ENCODE measurements around the gene EIF3M. TPM values are rescaled to one million over a fixed set of nuclear protein-coding genes. Genes with fewer than 3 reads are reported as not detected.
"Not testable (repeated sequence)": the region's sequence is repeated elsewhere in the genome, so short reads cannot be mapped to it uniquely, and the experiment has no call there.

EIF3M gene
- total RNA-seq, 2 experiments from 2014 or later: 342 to 358 TPM

GRCh38 chr11:32602657-32603415 lies 19.2 kb downstream of the EIF3M start:
- H3K4me3 Mint-ChIP-seq: no peak overlapping the region
- peaks cover 34% of the 10 kb centered on the region for H3K36me3 Mint-ChIP-seq (ENCODE audit: low read depth)
- peaks cover 9% of the 10 kb centered on the region for H3K4me1 Mint-ChIP-seq (ENCODE audit: low read depth)
- H3K9me3 Mint-ChIP-seq: no peaks in the 10 kb centered on the region
- intact Hi-C loops (cut with micrococcal nuclease): no loop called here
- peak overlapping the region; percentile 39 for H3K27ac Mint-ChIP-seq
- CTCF ChIA-PET: no interaction called here
- H3K27me3 Mint-ChIP-seq (ENCODE audit: low read depth): no peaks in the 10 kb centered on the region
- no peak for DNase-seq

DNA sequence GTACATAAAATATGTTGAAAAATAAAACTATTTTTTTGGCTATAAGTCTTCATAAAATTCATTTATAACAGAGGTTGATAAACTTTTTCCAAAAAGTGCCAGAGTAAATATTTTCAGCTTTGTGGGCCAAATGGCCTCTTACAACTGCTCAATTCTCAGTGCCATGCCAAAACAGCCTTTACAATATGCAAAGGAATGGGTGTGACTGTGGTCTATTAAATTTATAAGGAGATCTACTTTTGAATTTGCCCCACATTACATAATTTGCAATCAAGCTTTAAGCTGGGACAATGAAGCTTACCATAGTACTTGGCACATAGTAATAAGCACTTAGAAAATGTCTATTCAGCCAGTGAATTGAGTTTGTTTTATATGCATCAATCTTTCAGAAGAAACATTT lies 22.6 kb downstream of the EIF3M start:
- H3K27ac Mint-ChIP-seq: no peak overlapping the region
- CTCF ChIA-PET: interaction anchor here (0.7 kb wide), 1 partner anchor 203 kb away, joined by 3 read pairs; no protein-coding TSS in a partner anchor
- no peaks in the 10 kb centered on the region for H3K27me3 Mint-ChIP-seq (ENCODE audit: low read depth)
- H3K4me3 Mint-ChIP-seq: no peak overlapping the region
- DNase-seq: no peak
- intact Hi-C loops (cut with micrococcal nuclease): no loop called here
- peaks cover 6% of the 10 kb centered on the region for H3K9me3 Mint-ChIP-seq
- peaks cover 48% of the 10 kb centered on the region for H3K36me3 Mint-ChIP-seq (ENCODE audit: low read depth)
- H3K4me1 Mint-ChIP-seq (ENCODE audit: low read depth): peaks cover 7% of the 10 kb centered on the region

DNA sequence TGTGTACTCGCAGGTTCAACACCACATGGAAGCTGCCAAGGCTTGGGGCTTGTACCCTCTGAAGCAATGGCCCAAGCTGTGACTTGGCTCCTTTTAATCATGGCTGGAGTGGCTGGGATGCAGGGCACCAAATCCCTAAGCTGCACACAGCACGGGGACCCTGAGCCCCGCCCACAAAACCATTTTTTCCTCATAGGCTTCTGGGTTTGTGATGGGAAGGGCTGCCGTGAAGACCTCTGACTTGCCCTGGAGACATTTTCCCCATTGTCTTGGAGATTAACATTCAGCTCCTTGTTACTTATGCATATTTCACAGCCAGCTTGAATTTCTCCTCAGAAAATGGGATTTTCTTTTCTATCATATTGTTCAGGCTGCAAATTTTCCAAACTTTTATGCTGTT lies 25.2 kb downstream of the EIF3M start:
- H3K9me3 Mint-ChIP-seq; H3K4me3 Mint-ChIP-seq; H3K4me1 Mint-ChIP-seq (ENCODE audit: low read depth); DNase-seq; H3K27ac Mint-ChIP-seq; CTCF ChIA-PET; intact Hi-C loops (cut with micrococcal nuclease); H3K27me3 Mint-ChIP-seq (ENCODE audit: low read depth): not testable (repeated sequence)
- peaks cover 36% of the 10 kb centered on the region for H3K36me3 Mint-ChIP-seq (ENCODE audit: low read depth)

GRCh38 chr11:32610797-32611352 lies 27.2 kb downstream of the EIF3M start:
- intact Hi-C loops (cut with micrococcal nuclease): no loop called here
- H3K36me3 Mint-ChIP-seq (ENCODE audit: low read depth): peaks cover 25% of the 10 kb centered on the region
- no peaks in the 10 kb centered on the region for H3K27me3 Mint-ChIP-seq (ENCODE audit: low read depth)
- CTCF ChIA-PET: no interaction called here
- H3K27ac Mint-ChIP-seq: no peak overlapping the region
- no peak overlapping the region for H3K4me3 Mint-ChIP-seq
- peaks cover 6% of the 10 kb centered on the region for H3K9me3 Mint-ChIP-seq
- H3K4me1 Mint-ChIP-seq (ENCODE audit: low read depth): no peaks in the 10 kb centered on the region
- no peak for DNase-seq

DNA sequence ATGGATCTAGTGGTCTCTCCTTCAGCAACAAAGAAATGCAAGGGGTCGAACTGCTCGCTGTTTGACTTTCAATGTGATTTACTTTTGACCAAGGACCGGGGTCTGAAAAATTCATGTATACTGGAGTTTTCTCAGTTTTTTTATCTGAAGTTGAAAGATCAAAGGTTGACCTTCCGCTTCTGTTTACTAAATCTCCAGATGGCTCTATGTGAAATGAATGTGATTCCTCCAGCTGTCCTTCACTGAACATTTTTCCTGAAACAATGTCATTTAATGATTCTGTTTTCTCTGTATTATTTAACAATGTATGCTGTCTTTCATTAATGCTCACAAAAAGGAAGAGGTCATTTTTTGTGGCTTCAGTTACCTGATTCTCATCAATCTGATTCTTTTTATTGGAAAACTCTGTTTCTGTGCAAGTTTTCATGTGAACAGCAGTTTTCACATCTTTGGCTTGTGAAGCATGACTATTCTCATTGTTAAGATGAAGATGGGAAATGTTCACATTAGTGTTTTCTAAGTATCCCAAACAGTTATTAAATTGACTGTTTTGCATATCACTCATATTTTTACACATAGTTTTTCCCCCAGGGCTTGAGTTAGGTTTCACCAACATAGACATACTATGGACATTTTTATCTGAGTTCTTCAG lies 30.0 kb downstream of the EIF3M start:
- Mint-ChIP-seq H3K9me3 (peaks cover 3% of the 10 kb centered on the region), H3K4me3 (no peak overlapping the region), H3K27me3 (ENCODE audit: low read depth) (peaks cover 1% of the 10 kb centered on the region), H3K36me3 (ENCODE audit: low read depth) (peaks cover 9% of the 10 kb centered on the region), H3K4me1 (ENCODE audit: low read depth) (no peaks in the 10 kb centered on the region), H3K27ac (no peak overlapping the region)
- no peak for DNase-seq
- intact Hi-C loops (cut with micrococcal nuclease): no loop called here
- CTCF ChIA-PET: no interaction called here

- Mint-ChIP-seq H3K9me3 (no peaks in the 10 kb centered on the region), H3K27me3 (ENCODE audit: low read depth) (peaks cover 4% of the 10 kb centered on the region), H3K4me3 (no peak overlapping the region), H3K4me1 (ENCODE audit: low read depth) (no peaks in the 10 kb centered on the region), H3K27ac (no peak overlapping the region), H3K36me3 (ENCODE audit: low read depth) (no peaks in the 10 kb centered on the region)
- no peak for DNase-seq
- intact Hi-C loops (cut with micrococcal nuclease): loop anchor here (1.0 kb wide), 1 partner anchor 291 kb away; no protein-coding TSS in a partner anchor
- CTCF ChIA-PET: no interaction called here
Measured at GRCh38 chr11:32615422-32615821, 31.8 kb downstream of the EIF3M start.

- peaks cover 14% of the 10 kb centered on the region for H3K27me3 Mint-ChIP-seq (ENCODE audit: low read depth)
- H3K4me1 Mint-ChIP-seq (ENCODE audit: low read depth): no peaks in the 10 kb centered on the region
- CTCF ChIA-PET: no interaction called here
- no peak overlapping the region for H3K27ac Mint-ChIP-seq
- no peak overlapping the region for H3K4me3 Mint-ChIP-seq
- DNase-seq: no peak
- no peaks in the 10 kb centered on the region for H3K9me3 Mint-ChIP-seq
- H3K36me3 Mint-ChIP-seq (ENCODE audit: low read depth): no peaks in the 10 kb centered on the region
- intact Hi-C loops (cut with micrococcal nuclease): no loop called here
Measured at GRCh38 chr11:32616903-32617302, 33.3 kb downstream of the EIF3M start.

- Mint-ChIP-seq H3K27me3 (ENCODE audit: low read depth) (peaks cover 9% of the 10 kb centered on the region), H3K4me1 (ENCODE audit: low read depth) (no peaks in the 10 kb centered on the region), H3K4me3 (no peak overlapping the region), H3K27ac (no peak overlapping the region), H3K36me3 (ENCODE audit: low read depth) (no peaks in the 10 kb centered on the region), H3K9me3 (no peaks in the 10 kb centered on the region)
- no peak for DNase-seq
- CTCF ChIA-PET: no interaction called here
- intact Hi-C loops (cut with micrococcal nuclease): no loop called here
Measured at GRCh38 chr11:32630844-32631243, 47.2 kb downstream of the EIF3M start.

- peaks cover 14% of the 10 kb centered on the region for H3K27me3 Mint-ChIP-seq (ENCODE audit: low read depth)
- DNase-seq: no peak
- H3K36me3 Mint-ChIP-seq (ENCODE audit: low read depth): no peaks in the 10 kb centered on the region
- no peak overlapping the region for H3K27ac Mint-ChIP-seq
- no peaks in the 10 kb centered on the region for H3K4me1 Mint-ChIP-seq (ENCODE audit: low read depth)
- CTCF ChIA-PET: interaction anchor here (0.7 kb wide), 1 partner anchor 741 kb away, joined by 4 read pairs; no protein-coding TSS in a partner anchor
- no peaks in the 10 kb centered on the region for H3K9me3 Mint-ChIP-seq
- H3K4me3 Mint-ChIP-seq: no peak overlapping the region
- intact Hi-C loops (cut with micrococcal nuclease): no loop called here
Measured at GRCh38 chr11:32635819-32636218, 52.2 kb downstream of the EIF3M start.

DNA sequence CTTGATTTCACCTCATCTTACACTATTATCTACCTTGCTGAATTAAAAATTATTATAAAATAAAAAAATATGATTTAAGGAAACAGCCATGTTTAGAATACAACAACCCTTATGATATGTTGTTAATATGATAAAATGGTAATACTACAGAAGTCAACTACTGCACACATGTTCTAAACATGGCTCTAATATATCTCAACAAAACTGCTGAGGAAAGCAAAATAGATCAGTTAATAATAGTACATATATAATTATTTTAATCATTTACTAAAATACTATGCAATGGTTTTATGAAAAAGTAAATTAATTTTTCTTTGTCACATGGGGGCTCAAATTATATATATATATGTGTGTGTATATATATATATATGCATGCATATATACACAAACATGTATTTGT lies 57.7 kb downstream of the EIF3M start:
- Mint-ChIP-seq H3K27ac (no peak overlapping the region), H3K4me1 (ENCODE audit: low read depth) (no peaks in the 10 kb centered on the region), H3K27me3 (ENCODE audit: low read depth) (peaks cover 12% of the 10 kb centered on the region), H3K4me3 (no peak overlapping the region), H3K36me3 (ENCODE audit: low read depth) (no peaks in the 10 kb centered on the region), H3K9me3 (no peaks in the 10 kb centered on the region)
- no peak for DNase-seq
- intact Hi-C loops (cut with micrococcal nuclease): no loop called here
- CTCF ChIA-PET: interaction anchor here (0.6 to 1.0 kb wide), 2 partner anchors 115 to 268 kb away, joined by 3 to 5 read pairs; no protein-coding TSS in a partner anchor

- DNase-seq: no peak
- Mint-ChIP-seq H3K4me1 (ENCODE audit: low read depth) (no peaks in the 10 kb centered on the region), H3K9me3 (no peaks in the 10 kb centered on the region), H3K4me3 (no peak overlapping the region), H3K27ac (no peak overlapping the region), H3K27me3 (ENCODE audit: low read depth) (peaks cover 5% of the 10 kb centered on the region), H3K36me3 (ENCODE audit: low read depth) (no peaks in the 10 kb centered on the region)
- CTCF ChIA-PET: no interaction called here
- intact Hi-C loops (cut with micrococcal nuclease): no loop called here
Measured at GRCh38 chr11:32643526-32643925, 59.9 kb downstream of the EIF3M start.
